ENCODE measurements around the gene GIPC1. TPM values are rescaled to one million over a fixed set of nuclear protein-coding genes. Genes with fewer than 3 reads are reported as not detected.

The GIPC1 gene
- total RNA-seq, 1 experiment from 2014 or later = 103 TPM

DNA sequence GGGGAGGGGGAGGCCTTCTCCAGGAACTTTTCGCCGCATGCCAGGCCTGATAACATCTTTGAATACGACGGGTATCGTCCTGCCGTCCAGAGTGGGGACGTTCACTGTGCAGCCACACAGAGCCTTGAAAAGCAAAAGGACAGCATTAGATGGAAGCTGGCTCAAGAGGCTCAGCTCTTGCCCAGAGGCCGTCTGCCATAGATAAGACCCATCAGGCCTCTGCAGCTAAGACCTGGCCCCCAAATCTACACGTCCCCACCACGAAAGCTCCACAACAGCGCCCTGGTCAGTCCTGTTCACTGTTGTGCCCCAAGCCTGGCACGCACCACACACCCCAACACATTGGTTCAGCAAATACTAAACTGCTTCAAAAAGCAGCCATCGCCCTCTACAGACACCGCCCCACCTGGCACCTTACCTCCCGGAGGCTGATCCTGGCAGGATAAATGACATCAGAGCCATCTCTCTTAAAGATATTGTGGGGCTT is 20.2 kb upstream of the GIPC1 start (continued):
- no peak for TF ChIP-seq EZH2 (IDR thresholded peaks at IDR 0.05)

DNA sequence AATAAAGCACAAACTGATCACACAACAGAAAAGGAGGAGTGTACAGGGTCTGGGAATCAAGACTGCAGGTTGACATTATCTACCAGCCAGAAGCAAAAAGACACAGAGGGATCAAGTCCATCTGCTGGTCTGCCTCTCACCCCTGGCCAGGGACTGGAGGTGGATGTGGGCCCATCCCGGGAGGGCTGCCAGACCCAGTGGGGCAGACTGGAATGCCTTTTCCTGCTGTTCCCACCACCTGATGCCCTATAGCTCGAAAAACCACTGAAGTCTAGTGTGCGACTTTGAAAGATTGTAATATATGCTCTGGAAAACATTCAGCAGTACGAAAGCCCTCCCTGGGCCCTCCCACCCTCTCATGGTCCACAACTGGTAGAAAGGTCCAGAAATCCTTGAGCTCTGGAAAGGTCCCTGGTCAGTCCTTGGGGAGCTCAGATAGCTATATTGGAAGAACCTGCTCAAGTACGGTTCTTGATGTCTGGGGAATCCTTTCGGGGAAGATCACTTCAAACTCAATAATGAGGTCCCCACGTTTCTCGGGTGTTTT is 19.6 kb upstream of the GIPC1 start:
- H3K4me3 ChIP-seq (replicated peaks in 1 of 2; ENCODE audit: low read depth in 1 of 2, low read length in 2 of 2) = 0 out of 4 replicates have a peak overlapping the region, but pooled peaks of 1 of the 2 experiments have one; percentile 90
- no peak overlapping the region; the same call in 1 of the 2 replicates for H3K27ac ChIP-seq (ENCODE audit: low read depth, low read length)
- H3K79me2 ChIP-seq (ENCODE audit: insufficient read depth, low read length) = peaks cover 44% of the 10 kb centered on the region
- no peaks in the 10 kb centered on the region for H3K9me3 ChIP-seq (ENCODE audit: control insufficient read depth in 1 of 2, insufficient read depth in 1 of 2, low read depth in 1 of 2, low read length in 2 of 2)
- ChIA-PET RAD21 (ENCODE audit: low non-redundant PET in 1 of 2, low total read pairs in 2 of 2, uncharacterized antibody in 2 of 2, unreplicated experiment in 2 of 2) (no interaction called here), CTCF (no interaction called here), POLR2A (no interaction called here)
- no peaks in the 10 kb centered on the region for H3K27me3 ChIP-seq (ENCODE audit: insufficient read depth, low read length)
- H3K9me2 ChIP-seq (ENCODE audit: insufficient read depth) = no peaks in the 10 kb centered on the region
- peaks cover 48 to 83% of the 10 kb centered on the region in 2 experiments for H3K4me1 ChIP-seq (ENCODE audit: control insufficient read depth in 1 of 2, insufficient read depth in 2 of 2, low read length in 2 of 2)
- ATAC-seq = no peak
- BruUV-seq (replicated peaks) = no TSS peak
- peaks cover 7 to 30% of the 10 kb centered on the region in 2 experiments; a peak in 3 of 4 replicates for H3K36me3 ChIP-seq (ENCODE audit: control insufficient read depth in 1 of 2, insufficient read depth in 2 of 2, low read length in 2 of 2)
- DNase-seq (ENCODE audit: low read depth, low spot score) = no peak
- no peak overlapping the region for H2AFZ ChIP-seq (ENCODE audit: low read depth, low read length, poor library complexity, severe bottlenecking)
- 0 out of 2 replicates have a peak overlapping the region, but pooled peaks have one; percentile 22 for H3K4me2 ChIP-seq (ENCODE audit: low read length)
- no peak overlapping the region for H3K9ac ChIP-seq (ENCODE audit: low read length)
- TF ChIP-seq, protein P1, sequence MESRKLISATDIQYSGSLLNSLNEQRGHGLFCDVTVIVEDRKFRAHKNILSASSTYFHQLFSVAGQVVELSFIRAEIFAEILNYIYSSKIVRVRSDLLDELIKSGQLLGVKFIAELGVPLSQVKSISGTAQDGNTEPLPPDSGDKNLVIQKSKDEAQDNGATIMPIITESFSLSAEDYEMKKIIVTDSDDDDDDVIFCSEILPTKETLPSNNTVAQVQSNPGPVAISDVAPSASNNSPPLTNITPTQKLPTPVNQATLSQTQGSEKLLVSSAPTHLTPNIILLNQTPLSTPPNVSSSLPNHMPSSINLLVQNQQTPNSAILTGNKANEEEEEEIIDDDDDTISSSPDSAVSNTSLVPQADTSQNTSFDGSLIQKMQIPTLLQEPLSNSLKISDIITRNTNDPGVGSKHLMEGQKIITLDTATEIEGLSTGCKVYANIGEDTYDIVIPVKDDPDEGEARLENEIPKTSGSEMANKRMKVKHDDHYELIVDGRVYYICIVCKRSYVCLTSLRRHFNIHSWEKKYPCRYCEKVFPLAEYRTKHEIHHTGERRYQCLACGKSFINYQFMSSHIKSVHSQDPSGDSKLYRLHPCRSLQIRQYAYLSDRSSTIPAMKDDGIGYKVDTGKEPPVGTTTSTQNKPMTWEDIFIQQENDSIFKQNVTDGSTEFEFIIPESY (IDR thresholded peaks at IDR 0.05; ENCODE audit: extremely low read depth, insufficient replicate concordance, low read length) = no peak
- TF ChIP-seq, protein P2, sequence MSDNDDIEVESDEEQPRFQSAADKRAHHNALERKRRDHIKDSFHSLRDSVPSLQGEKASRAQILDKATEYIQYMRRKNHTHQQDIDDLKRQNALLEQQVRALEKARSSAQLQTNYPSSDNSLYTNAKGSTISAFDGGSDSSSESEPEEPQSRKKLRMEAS (IDR thresholded peaks at IDR 0.05) = no peak
- TF ChIP-seq YY1 (IDR thresholded peaks at IDR 0.05; ENCODE audit: extremely low read depth, insufficient replicate concordance, low read depth, low read length) (no peak), EZH2phosphoT487 (IDR thresholded peaks at IDR 0.05; ENCODE audit: borderline replicate concordance) (no peak), TCF7L2 (IDR thresholded peaks at IDR 0.05; ENCODE audit: borderline replicate concordance, extremely low read depth, insufficient read depth, insufficient read length) (no peak), JUND (IDR thresholded peaks at IDR 0.05) (no peak), SRF (IDR thresholded peaks at IDR 0.05; ENCODE audit: low read depth) (no peak), SP1 (IDR thresholded peaks at IDR 0.05; ENCODE audit: low read depth) (no peak), ELF1 (IDR thresholded peaks at IDR 0.05; ENCODE audit: borderline replicate concordance, low read depth) (no peak), CEBPB (IDR thresholded peaks at IDR 0.05; ENCODE audit: low read depth) (no peak), FOSL1 (IDR thresholded peaks at IDR 0.05; ENCODE audit: low read depth) (no peak), POLR2A (IDR thresholded peaks at IDR 0.05; ENCODE audit: borderline replicate concordance, extremely low read depth, insufficient read depth, insufficient read length) (no peak)
- TF ChIP-seq, protein P3, sequence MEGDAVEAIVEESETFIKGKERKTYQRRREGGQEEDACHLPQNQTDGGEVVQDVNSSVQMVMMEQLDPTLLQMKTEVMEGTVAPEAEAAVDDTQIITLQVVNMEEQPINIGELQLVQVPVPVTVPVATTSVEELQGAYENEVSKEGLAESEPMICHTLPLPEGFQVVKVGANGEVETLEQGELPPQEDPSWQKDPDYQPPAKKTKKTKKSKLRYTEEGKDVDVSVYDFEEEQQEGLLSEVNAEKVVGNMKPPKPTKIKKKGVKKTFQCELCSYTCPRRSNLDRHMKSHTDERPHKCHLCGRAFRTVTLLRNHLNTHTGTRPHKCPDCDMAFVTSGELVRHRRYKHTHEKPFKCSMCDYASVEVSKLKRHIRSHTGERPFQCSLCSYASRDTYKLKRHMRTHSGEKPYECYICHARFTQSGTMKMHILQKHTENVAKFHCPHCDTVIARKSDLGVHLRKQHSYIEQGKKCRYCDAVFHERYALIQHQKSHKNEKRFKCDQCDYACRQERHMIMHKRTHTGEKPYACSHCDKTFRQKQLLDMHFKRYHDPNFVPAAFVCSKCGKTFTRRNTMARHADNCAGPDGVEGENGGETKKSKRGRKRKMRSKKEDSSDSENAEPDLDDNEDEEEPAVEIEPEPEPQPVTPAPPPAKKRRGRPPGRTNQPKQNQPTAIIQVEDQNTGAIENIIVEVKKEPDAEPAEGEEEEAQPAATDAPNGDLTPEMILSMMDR (IDR thresholded peaks at IDR 0.05 in 2 of 3, conservative IDR thresholded peaks at IDR 0.05 in 1 of 3; ENCODE audit: borderline replicate concordance in 1 of 3, insufficient read depth in 1 of 3, low read depth in 2 of 3, low read length in 2 of 3) = no peak
- TF ChIP-seq, protein P4, sequence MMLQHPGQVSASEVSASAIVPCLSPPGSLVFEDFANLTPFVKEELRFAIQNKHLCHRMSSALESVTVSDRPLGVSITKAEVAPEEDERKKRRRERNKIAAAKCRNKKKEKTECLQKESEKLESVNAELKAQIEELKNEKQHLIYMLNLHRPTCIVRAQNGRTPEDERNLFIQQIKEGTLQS (IDR thresholded peaks at IDR 0.05) = no peak
- intact Hi-C loops (cut with micrococcal nuclease) = no loop called here
- peaks cover 38% of the 10 kb centered on the region; the same call in 1 of the 2 replicates for H4K20me1 ChIP-seq (ENCODE audit: insufficient read depth)

Data from HCT116 (cell line).